ENCODE measurements around the gene BUD23.

- TF ChIP-seq CTCF (IDR thresholded peaks at IDR 0.05) (no peak), POLR2A (IDR thresholded peaks at IDR 0.05) (no peak)
Observed at GRCh38 chr7:73741600-73741999, 58.2 kb downstream of the BUD23 start.
